NCI-H524 treated with DMSO at 0.1 percent for 48 hours (cell line): ENCODE results near the gene BPGM.

Experiments used
- DNase-seq: peaks from one replicate; lab custom pipeline; 2025; lab: John Stamatoyannopoulos, UW

BPGM gene

GRCh38 chr7:134697205-134697886, 50.7 kb downstream of the BPGM start:
- no peak for DNase-seq

DNA sequence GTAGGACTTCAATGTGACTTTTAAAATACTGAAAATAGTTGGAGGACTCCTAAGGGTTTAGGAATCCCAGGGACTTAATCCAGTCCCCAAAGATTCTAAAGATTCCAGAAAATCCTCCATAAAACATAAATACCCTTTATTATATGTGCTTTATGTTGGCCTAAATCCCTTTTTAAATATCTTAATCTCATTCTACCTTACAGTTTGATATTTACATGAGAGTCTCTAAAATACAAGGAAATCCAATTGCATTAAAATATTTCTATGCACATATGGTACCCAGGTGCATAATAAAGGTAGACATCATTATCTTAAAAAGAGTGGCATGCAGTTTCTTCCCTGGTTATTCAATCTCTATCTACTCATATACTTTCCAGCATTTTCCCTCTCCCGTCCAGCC, 51.8 kb downstream of the BPGM start:
- DNase-seq: no peak

GRCh38 chr7:134699021-134699818, 52.6 kb downstream of the BPGM start:
- DNase-seq: no peak

GRCh38 chr7:134699899-134700298, 53.2 kb downstream of the BPGM start:
- DNase-seq: no peak

DNA sequence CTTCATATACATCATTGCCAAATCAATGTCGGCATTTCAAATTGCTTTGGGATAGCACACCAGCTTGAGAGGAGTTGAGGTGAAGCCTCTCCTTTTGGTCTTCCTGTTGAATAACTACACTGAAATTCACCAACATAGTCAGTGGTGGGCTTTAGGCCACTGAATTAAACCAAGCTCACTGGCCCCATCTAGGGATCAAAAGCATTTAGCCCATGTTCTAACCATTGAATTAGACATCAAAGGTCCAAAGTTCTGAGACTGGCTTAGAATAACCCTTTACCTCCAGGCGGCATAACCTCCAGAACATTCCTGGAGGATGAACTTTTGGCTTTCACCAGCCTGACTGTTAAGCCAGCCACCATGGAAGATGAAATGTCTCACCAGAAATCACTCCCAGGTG, 54.6 kb downstream of the BPGM start:
- DNase-seq: no peak

DNA sequence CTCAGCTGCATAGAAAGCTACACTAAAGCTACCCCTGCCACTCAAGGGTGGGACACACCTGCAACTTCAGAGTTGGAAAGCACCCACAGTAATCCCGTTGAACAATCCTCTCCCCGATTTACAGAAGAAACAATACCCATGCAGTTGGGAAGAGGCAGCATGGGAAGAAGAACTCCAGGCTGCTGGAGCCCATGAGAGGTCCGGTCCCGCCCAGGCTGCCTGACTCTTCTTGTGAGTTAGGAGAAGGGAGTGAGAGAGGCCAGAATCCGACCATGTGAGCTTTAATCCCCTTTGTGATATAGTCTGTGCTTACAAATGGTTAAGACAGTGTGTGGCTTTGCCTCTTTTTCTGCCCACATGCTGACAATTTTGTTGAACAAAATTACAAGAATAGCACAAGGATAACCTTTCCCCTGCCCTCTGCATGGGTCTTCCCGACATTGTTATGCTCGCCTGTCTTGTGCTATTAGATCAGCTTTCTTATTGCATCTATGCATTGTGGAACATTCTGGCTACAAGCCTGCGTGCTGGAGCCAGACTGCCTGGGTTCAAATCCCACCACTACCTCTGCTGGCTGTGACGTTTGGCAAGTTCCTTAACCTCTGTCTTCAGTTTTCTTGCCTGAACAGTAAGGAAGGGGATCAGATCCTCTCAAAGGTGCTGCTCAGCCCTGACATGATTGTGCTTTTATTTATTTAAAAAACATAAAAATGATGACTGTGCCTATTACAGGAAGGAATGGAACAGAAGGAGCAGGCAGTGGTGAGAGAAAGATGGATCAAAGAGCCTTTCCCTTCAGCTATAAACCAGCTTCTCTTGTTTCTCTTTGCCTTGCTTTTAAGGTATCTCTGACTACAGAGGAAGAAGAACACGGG, 56.0 kb downstream of the BPGM start:
- DNase-seq: no peak

GRCh38 chr7:134703241-134703594, 56.6 kb downstream of the BPGM start:
- no peak for DNase-seq

DNA sequence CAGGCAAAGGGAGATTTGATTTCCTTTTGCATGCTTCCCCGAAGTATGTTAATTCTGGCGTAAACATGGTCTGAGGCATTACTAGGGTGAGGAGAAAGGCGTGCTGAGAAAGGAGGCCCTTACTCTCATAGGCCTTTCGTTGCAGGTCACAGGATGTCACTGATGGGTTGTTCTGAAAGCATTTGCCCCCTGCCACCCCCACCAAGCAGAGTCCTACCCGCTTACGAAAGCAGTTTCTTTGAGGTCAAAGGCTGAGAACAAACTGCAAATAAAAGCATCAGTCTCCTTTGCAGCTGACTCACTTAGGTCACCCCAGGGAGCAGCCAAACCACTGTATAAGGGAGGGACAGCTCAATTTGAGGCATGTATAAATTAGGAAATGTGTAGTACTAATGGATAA, 57.1 kb downstream of the BPGM start:
- no peak for DNase-seq

GRCh38 chr7:134704827-134705226, 58.2 kb downstream of the BPGM start:
- DNase-seq: no peak

GRCh38 chr7:134705716-134706115, 59.1 kb downstream of the BPGM start:
- no peak for DNase-seq

DNA sequence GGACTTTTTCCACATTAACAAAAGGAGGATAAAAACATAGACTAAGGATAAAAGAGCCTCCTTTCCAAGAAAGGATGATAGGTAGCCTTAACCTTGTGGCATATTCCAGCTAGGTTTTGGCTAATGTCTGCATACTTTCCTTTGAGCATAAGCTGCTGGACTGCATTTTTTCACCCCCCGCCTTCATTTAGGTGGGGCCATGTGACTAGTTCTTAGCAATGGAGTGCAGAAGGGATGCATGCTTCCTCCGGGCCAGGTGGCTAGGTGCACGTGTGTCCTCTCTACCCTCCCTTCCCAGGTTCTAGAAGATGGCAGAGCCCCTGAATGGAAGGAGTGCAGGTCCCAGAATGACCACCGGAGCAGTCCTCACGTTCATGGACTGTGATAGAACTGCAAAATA, 59.8 kb downstream of the BPGM start:
- DNase-seq: no peak

DNA sequence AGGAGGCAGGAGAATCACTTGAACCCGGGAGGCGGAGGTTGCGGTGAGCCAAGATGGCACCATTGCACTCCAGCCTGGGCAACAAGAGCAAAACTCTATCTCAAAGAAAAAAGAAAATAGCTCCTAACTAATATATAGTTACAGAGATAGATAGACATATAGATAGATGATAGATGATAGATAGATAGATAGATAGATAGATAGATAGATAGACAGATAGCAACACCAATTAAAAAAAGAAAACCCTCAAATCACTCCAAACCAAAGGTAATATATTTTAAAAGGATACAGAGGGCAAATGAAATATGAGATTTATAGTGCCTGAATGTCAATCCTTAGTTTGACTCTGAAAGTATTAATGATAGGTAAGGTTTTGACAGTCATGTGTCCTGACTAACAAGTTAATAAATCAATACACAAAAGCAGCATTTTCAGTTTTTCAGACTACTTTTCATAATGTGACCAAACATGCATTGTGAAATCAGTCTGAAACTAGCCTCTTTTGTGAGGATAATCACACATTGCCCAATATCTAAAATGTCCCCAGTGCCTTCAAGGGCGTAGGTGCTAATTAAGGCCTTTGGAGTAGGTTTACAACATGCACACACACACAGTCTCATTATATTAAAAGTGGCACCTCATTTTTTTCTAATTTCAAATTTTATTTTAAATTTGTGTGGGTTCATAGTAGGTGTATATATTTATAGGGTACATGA, 61.2 kb downstream of the BPGM start:
- no peak for DNase-seq

DNA sequence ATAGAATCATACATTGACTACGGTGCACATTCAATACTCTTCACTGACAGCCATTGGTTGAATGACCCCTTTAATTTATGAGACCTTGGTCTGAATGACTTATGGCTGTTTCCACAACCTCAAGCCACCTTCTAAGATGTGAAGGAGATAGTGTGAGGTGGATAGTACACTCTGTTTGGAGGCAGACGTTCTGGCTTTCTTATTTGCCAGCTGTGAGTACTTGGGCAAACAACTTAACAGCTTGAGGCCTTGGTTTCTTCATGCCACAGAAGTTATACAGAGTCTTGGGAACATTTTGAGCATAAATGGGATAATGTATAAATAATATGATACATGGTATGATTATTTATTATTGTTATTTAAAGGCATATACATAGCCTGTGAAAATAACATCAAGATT, 62.0 kb downstream of the BPGM start:
- no peak for DNase-seq

DNA sequence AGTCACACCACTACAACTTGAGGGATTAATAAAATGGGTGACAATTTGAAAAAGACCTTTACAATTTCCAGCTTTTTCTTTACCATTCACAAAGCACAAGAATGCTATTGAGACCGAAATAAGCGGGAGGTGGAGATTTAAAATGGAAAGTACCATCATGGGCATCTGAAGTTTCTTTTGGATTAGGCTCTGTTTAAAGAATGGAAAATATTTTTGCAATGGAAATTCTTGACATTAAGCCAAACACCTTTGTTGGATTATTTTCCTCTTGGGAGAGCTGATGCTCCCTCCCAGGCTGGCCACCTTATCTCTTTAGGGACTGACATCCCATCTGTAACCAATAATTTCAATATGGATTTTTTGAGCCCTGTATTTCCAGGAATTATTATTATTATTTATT, 62.5 kb downstream of the BPGM start:
- no peak for DNase-seq

DNA sequence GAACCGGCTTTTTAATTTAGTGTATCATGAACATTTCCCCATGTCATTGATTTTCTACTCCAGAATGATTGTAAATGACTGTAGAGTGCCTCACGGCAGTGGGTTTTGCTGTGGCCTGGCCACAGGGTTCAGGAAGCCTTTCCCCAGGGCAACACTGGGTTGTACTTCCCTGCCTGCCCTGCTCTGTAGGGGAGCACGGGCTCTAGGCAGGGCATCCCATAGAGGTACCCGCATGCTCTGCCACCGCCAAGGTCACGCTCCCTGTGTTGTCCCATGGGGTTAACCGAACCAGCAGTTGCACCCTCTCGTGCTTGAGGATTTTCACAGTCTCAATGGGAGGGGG, 63.8 kb downstream of the BPGM start:
- DNase-seq: no peak

DNA sequence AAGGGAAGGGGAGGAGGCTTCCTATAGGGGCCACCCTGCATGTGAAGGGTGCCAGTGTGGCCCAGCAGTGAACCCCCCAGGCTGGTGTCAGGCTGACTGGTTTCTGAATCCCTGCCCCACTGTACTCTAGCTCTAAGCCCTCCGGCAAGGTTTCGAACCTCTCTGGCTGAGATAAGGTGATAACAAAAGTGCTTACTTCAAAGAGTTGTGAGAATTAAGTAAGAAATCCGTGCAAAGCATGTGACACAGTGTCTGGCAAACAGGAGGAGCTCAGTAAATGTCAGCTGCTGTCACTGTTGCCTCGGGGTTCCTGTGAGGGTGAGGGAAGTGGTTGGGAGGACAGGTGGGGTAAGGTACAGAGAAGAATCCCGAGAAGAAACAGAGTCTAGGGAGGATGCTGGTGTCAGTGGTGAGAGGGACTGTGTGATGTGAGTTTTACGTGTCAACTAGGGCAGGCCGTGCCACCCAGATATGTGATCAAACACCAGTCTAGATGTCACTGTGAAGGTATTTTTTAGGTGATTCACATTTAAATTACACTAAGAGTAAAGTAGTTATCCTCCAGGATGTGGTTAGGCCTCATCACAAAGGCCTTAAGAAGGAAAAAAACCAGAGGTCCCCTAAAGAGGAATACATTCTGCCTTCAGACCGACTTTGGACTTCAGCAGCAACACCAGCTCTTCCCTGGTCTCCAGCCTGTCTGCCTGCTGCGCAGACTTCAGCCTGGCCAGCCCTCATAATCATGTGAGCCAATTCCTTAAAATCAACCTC, 64.4 kb downstream of the BPGM start:
- DNase-seq: no peak

DNA sequence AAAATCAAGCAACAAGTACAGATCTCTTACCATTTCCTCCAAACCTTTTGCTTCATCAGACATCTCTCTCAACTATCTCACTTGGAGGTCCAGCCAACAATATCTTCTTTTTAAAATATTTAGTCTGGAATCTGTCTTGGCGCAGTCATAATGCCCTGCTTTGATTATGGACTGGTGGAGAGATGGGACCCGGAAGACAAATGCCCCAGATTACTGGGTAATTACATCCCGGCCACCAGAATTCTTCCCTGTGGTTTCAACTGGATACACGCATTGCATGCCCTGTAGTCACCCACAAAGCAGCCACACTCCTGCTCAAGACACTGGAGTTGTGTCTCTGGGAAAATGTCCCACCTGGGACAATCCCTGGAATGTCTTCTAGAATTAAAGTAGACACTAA, 65.5 kb downstream of the BPGM start:
- DNase-seq: no peak

DNA sequence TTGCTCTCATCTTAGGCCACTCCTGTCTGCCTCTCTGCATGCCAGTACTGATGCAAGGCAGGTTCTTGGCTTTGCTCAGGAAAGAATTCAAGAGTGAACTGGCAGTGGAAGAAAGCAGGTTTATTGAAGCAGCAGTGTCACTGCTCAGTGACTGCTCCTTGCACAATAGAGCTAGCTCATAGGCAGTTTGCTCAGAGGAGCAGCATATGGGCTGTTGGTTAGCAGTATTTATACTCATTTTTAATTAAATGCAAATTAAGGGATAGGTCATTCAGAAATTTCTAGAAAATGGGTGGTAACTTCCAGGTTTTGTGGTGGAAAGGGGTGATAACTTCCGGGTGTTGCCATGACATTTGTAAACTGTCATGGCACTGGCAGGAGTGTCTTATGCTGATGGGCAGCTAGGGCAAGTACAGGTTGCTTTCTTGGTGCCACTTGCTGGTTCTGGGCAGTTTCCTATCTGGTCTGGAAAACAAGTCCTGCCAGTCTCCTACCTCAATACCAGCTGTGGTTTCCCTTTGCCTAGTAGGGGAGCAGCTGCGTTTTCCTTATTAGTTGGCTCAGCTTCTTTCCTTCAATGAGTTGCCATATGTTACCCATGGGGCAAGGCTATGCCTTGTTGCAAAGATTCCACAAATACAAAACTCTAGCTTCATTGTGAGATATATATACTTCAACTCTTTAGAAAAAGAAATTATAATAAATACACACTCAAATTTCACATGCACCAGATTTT, 68.0 kb downstream of the BPGM start:
- peak; percentile 34 for DNase-seq

DNA sequence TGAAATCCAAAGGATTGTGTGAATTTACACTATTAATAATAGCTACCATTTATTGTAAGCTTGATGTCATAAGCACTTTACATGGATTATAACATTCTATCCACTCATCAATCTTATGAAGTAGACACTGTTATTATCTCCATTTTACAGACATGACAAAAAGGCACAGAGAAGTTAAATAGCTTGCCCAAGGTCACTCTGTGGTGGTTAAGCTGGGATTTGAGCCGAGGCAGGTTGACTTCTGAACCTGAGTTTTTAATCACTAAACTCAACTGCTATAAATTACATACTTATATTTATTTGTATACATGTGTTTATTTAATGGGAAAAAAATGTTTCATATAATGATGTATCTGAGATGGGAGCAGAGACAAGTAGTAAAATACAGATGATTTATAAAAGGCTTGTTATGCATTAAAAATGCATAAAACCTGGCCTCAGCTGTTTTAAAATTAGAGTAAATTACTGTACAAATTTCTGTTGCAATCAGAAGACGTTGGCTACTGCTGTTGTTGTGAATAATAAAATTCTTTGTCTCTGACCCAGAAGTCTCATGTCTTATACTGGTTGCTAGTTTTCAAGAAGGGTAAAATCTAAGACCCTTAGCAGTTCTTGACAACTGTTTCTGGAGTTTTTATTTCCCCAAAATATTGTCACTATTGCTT, 71.7 kb downstream of the BPGM start:
- no peak for DNase-seq
